Trophoblast cell (in vitro differentiated cells and primary cell): Measurements from ENCODE around the gene LEMD2.
A peak's percentile ranks its signal among the peaks of the same experiment; 100 is the strongest.

Source experiments
- DNase-seq, 2 donors: peaks; one replicate each; pipeline ENCODE4 v3.0.0-alpha.2; 2016
- H2AFZ ChIP-seq: 2 replicates; pipeline ENCODE4 v1.6.1; 2013; ENCODE audit warnings: low read length, moderate library complexity, mild to moderate bottlenecking; ENCODE audit not compliant: insufficient read depth, poor library complexity
- H2AK5ac ChIP-seq: 2 replicates; pipeline ENCODE4 v1.6.1; 2013; ENCODE audit warnings: mild to moderate bottlenecking, low read length
- H2BK120ac ChIP-seq: 2 replicates; pipeline ENCODE4 v1.6.1; 2013; ENCODE audit warnings: low read length, mild to moderate bottlenecking, moderate library complexity; ENCODE audit not compliant: insufficient read depth, poor library complexity
- H2BK12ac ChIP-seq: 2 replicates; pipeline ENCODE4 v1.6.1; 2013; ENCODE audit warnings: mild to moderate bottlenecking, low read length, moderate library complexity
- H2BK5ac ChIP-seq: 2 replicates; pipeline ENCODE4 v1.6.1; 2013; ENCODE audit warnings: low read length, low read depth, moderate library complexity, mild to moderate bottlenecking; ENCODE audit not compliant: poor library complexity
- H3K14ac ChIP-seq: 2 replicates; pipeline ENCODE4 v1.6.1; 2013; ENCODE audit warnings: mild to moderate bottlenecking, low read length
- H3K18ac ChIP-seq: 2 replicates; pipeline ENCODE4 v1.6.1; 2013; ENCODE audit warnings: mild to moderate bottlenecking, low read length
- H3K23ac ChIP-seq: 2 replicates; pipeline ENCODE4 v1.6.1; 2013; ENCODE audit warnings: low read length
- H3K27ac ChIP-seq: 2 replicates; pipeline ENCODE4 v1.5.1; 2013; ENCODE audit warnings: low read depth, mild to moderate bottlenecking, inconsistent platforms, low read length, moderate library complexity
- H3K27me3 ChIP-seq: 2 replicates; pipeline ENCODE4 v1.6.1; 2013; ENCODE audit warnings: inconsistent platforms, mild to moderate bottlenecking, low read length, moderate library complexity; ENCODE audit not compliant: insufficient read depth
- H3K36me3 ChIP-seq, 2 experiments: 1 replicate in 1 of 2; 2 replicates in 1 of 2; pipeline ENCODE4 v1.6.1; 2013; ENCODE audit warnings: low read length in 2 of 2, mild to moderate bottlenecking in 2 of 2, moderate library complexity in 1 of 2; ENCODE audit not compliant: insufficient read depth in 2 of 2, control insufficient read depth in 1 of 2
- H3K4ac ChIP-seq: 2 replicates; pipeline ENCODE4 v1.6.1; 2013; ENCODE audit warnings: low read depth, mild to moderate bottlenecking, low read length, moderate library complexity
- H3K4me1 ChIP-seq, 2 experiments: 1 replicate in 1 of 2; 2 replicates in 1 of 2; pipeline ENCODE4 v1.6.1; 2013; ENCODE audit warnings: low read length in 2 of 2, mild to moderate bottlenecking in 2 of 2, moderate library complexity in 1 of 2; ENCODE audit not compliant: insufficient read depth in 2 of 2, control insufficient read depth in 1 of 2
- H3K4me2 ChIP-seq: 2 replicates; pipeline ENCODE4 v1.6.1; 2013; ENCODE audit warnings: inconsistent platforms, mild to moderate bottlenecking, low read length, moderate library complexity
- H3K4me3 ChIP-seq: 2 replicates; pipeline ENCODE4 v1.5.1; 2013; ENCODE audit warnings: mild to moderate bottlenecking, low read depth, low read length, inconsistent platforms
- H3K79me1 ChIP-seq: one replicate; pipeline ENCODE4 v1.6.1; 2013; ENCODE audit warnings: low read length
- H3K79me2 ChIP-seq: 2 replicates; pipeline ENCODE4 v1.6.1; 2013; ENCODE audit warnings: low read length, mild to moderate bottlenecking; ENCODE audit not compliant: control insufficient read depth, insufficient read depth, poor library complexity
- H3K9ac ChIP-seq: 2 replicates; pipeline ENCODE4 v1.6.1; 2013; ENCODE audit warnings: mild to moderate bottlenecking, low read length
- H3K9me3 ChIP-seq: 2 replicates; pipeline ENCODE4 v1.6.1; 2013; ENCODE audit warnings: low read depth, mild to moderate bottlenecking, control low read depth, inconsistent platforms, low read length; ENCODE audit not compliant: insufficient read depth
- H4K12ac ChIP-seq: 2 replicates; pipeline ENCODE4 v1.6.1; 2013; ENCODE audit warnings: low read depth, mild to moderate bottlenecking, low read length, moderate library complexity
- H4K8ac ChIP-seq: 2 replicates; pipeline ENCODE4 v1.6.1; 2013; ENCODE audit warnings: low read depth, mild to moderate bottlenecking, low read length, moderate library complexity
- H4K91ac ChIP-seq: one replicate; pipeline ENCODE4 v1.6.1; 2013; ENCODE audit warnings: low read depth, mild to moderate bottlenecking, low read length, moderate library complexity
- WGBS: extraction: QIAGEN DNeasy Blood & Tissue Kit; methylation state at CpG from one replicate; pipeline ENCODE4 v1.1.7; 2013; ENCODE audit warnings: missing lambda C conversion rate; ENCODE audit not compliant: insufficient read length, insufficient coverage; ENCODE audit errors: extremely low coverage; 5-methylcytosine and 5-hydroxymethylcytosine counted together

Gene LEMD2

DNA sequence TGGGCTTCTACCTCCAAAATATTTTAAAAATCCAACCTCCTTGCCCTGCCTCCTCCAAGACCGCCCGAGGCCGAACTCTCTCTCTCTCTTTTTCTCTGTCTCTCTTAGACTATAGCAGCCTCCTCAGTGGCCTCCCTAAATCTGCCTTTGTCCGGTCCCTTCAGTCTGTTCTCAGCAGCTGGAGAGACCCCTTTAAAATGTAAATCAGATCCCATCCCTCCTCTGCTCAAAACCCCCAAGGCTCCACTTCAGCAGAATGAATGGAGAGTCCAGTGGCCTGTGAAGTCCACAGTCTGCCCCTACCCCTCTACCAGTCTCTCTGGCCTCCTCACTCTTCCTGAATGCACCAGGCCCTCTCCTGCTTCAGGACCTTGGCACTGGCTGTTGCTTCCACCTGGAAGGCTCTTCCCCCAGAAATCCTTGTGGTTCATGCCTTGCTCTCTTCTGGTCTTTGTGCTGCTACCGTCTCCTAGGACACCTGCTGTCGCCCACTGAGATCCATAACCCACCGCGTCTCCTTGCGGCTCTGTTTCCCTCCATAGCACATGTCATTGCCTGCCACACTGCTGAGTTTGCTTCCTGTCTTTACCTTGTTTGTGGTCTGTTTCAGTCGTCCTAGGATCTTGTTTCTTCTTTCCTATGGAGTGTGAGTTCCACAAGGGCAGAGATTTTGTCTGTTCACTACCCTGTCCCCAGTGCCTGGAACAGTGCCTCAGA, 8.9 kb upstream of the LEMD2 start:
- no CpG with 5 or more reads among the region's 10 CpGs for WGBS
- no peak overlapping the region for H4K12ac ChIP-seq

DNA sequence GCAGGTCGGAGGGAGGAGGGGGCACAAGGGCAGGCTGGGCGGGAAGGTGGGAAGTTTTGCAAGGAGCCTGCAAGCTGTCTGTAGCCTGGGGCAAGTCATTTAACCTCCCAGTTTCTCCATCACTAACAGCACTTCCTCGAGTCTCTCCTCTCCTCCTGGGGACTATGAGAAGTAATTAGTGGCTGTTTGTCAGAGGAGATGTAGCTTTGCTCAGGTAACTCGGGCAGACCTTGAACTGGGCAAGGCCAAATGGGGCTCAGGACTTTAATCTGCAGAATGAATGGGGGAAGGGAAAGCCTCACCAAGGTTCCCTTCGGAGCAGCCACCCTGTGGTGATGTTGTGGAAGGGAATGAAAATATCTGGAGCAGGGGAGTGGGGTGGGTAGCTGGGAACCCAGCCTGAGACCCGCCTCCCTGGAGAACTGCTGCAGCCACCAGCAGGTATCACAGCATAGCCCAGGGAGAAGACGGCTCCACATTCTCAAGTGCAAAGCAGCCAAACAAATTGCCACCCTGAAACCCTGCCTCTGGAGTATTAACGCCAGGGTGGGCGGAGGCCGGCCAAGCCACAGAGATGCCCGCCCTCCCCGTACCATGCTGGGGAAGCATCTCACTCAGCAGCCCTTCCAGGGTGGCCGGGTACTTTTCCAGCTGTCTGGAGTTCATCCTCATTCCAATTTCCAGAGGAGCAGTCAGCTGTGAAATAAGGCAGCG, 6.1 kb upstream of the LEMD2 start:
- Histone ChIP-seq H3K23ac (no peak overlapping the region), H2BK5ac (no peak overlapping the region), H3K27ac (no peak overlapping the region), H3K4ac (no peak overlapping the region), H3K18ac (no peak overlapping the region), H3K79me1 (no peaks in the 10 kb centered on the region), H3K4me1 (peaks cover 4 to 8% of the 10 kb centered on the region in 2 experiments), H4K8ac (no peak overlapping the region), H2AK5ac (no peak overlapping the region), H3K79me2 (no peaks in the 10 kb centered on the region), H3K9ac (no peak overlapping the region), H2AFZ (no peak overlapping the region), H4K12ac (no peak overlapping the region), H4K91ac (no peak overlapping the region), H3K36me3 (no peaks in the 10 kb centered on the region), H3K27me3 (no peaks in the 10 kb centered on the region), H3K9me3 (no peaks in the 10 kb centered on the region), H3K4me2 (no peak overlapping the region), H2BK120ac (no peak overlapping the region), H2BK12ac (no peak overlapping the region), H3K14ac (no peak overlapping the region), H3K4me3 (no peak overlapping the region)
- DNase-seq = peak; percentile 86 to 88
- no CpG with 5 or more reads among the region's 14 CpGs for WGBS

More for the DNA sequence above, 8.9 kb upstream of the LEMD2 start:
- H4K91ac ChIP-seq = no peak overlapping the region
- H2BK120ac ChIP-seq = no peak overlapping the region
- H3K27ac ChIP-seq = no peak overlapping the region
- no peak overlapping the region for H3K4me3 ChIP-seq
- no peaks in the 10 kb centered on the region for H3K9me3 ChIP-seq
- H3K4ac ChIP-seq = no peak overlapping the region
- H3K23ac ChIP-seq = no peak overlapping the region
- no peak overlapping the region for H3K18ac ChIP-seq
- H3K14ac ChIP-seq = no peak overlapping the region
- H3K79me2 ChIP-seq = no peaks in the 10 kb centered on the region
- no peak overlapping the region for H2BK5ac ChIP-seq
- no peak overlapping the region for H2BK12ac ChIP-seq
- H3K4me2 ChIP-seq = no peak overlapping the region
- no peaks in the 10 kb centered on the region for H3K79me1 ChIP-seq
- no peaks in the 10 kb centered on the region for H3K36me3 ChIP-seq
- no peak overlapping the region for H2AK5ac ChIP-seq
- DNase-seq = no peak
- peaks cover 8 to 11% of the 10 kb centered on the region in 2 experiments for H3K4me1 ChIP-seq
- no peaks in the 10 kb centered on the region for H3K27me3 ChIP-seq
- no peak overlapping the region for H3K9ac ChIP-seq
- no peak overlapping the region for H2AFZ ChIP-seq
- no peak overlapping the region for H4K8ac ChIP-seq

DNA sequence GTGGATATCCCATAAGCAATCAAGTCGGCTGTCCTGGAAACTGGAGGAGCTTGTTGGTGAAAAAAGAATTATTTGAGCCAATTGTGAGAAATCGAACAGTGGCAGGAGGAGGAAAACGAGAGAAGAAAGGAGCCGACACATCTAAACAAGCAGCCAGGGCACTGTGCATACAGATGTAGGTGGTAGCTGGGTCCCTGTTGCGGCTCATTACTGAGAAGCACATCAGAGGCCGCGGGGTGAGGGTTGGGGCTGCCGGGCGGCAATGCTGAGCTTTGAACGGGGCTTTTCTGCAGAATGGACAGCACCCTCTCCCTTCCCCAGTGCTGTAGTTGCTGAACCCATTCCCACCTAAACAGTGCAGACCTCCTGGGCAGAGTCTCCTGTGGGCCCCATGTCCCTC, 4.1 kb upstream of the LEMD2 start:
- Histone ChIP-seq H3K9me3 (no peaks in the 10 kb centered on the region), H3K36me3 (no peaks in the 10 kb centered on the region), H2BK5ac (no peak overlapping the region), H3K9ac (no peak overlapping the region), H3K27ac (no peak overlapping the region), H2AFZ (no peak overlapping the region), H3K79me2 (peaks cover 9% of the 10 kb centered on the region), H4K91ac (no peak overlapping the region), H3K23ac (no peak overlapping the region), H3K4me3 (no peak overlapping the region), H3K18ac (no peak overlapping the region), H3K4me2 (no peak overlapping the region), H3K14ac (no peak overlapping the region), H3K4ac (no peak overlapping the region), H2BK120ac (no peak overlapping the region), H4K12ac (no peak overlapping the region), H3K27me3 (no peaks in the 10 kb centered on the region), H3K79me1 (peaks cover 13% of the 10 kb centered on the region), H2BK12ac (no peak overlapping the region), H4K8ac (no peak overlapping the region), H3K4me1 (peaks cover 7 to 12% of the 10 kb centered on the region in 2 experiments), H2AK5ac (no peak overlapping the region)
- DNase-seq = no peak
- no CpG with 5 or more reads among the region's 10 CpGs for WGBS

DNA sequence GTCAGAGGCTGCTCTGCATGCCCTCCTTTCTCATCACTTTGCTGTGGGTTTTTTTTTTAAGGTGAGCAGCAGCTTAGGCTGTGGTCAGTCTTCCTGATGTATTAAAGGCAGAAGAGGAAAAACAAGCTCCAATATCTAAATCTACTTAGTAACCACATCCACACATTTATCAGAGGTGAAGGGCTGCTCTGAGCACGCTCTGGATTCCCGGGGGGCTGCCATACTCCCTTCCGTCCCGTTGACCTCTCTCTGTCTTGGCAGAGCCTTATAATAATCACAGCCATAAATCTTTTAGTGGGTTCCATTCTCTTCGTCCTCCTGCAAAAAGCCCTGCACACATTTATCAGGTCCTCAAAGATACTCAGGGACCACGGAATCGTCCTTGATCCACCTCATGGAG, 2.7 kb upstream of the LEMD2 start:
- no peak overlapping the region for H2BK120ac ChIP-seq
- no peak overlapping the region for H3K23ac ChIP-seq
- no peak overlapping the region for H3K4ac ChIP-seq
- H3K4me1 ChIP-seq = peaks cover 11 to 21% of the 10 kb centered on the region in 2 experiments
- H2BK5ac ChIP-seq = no peak overlapping the region
- H3K27ac ChIP-seq = no peak overlapping the region
- no peak overlapping the region for H4K12ac ChIP-seq
- H3K9ac ChIP-seq = no peak overlapping the region
- H2AFZ ChIP-seq = no peak overlapping the region
- H4K8ac ChIP-seq = no peak overlapping the region
- H4K91ac ChIP-seq = no peak overlapping the region
- no peaks in the 10 kb centered on the region for H3K36me3 ChIP-seq
- no peak for DNase-seq
- H2BK12ac ChIP-seq = no peak overlapping the region
- H3K14ac ChIP-seq = no peak overlapping the region
- no peak overlapping the region for H3K4me2 ChIP-seq
- H3K9me3 ChIP-seq = no peaks in the 10 kb centered on the region
- H3K18ac ChIP-seq = no peak overlapping the region
- no CpG with 5 or more reads among the region's 7 CpGs for WGBS
- H3K4me3 ChIP-seq = no peak overlapping the region
- peaks cover 9% of the 10 kb centered on the region for H3K79me2 ChIP-seq
- peaks cover 14% of the 10 kb centered on the region for H3K79me1 ChIP-seq
- H3K27me3 ChIP-seq = no peaks in the 10 kb centered on the region
- H2AK5ac ChIP-seq = no peak overlapping the region
